GM12875 (cell line): Measurements from ENCODE around the gene OVAAL.
A peak's percentile ranks its signal among the peaks of the same experiment; 100 is the strongest.

Source experiments
- H3K4me3 ChIP-seq: one replicate; pipeline ENCODE4 v1.5.1; 2011; ENCODE audit warnings: low read depth, low read length, control low read depth
- CTCF ChIP-seq: IDR thresholded peaks from 2 replicates; pipeline ENCODE4 v1.5.1; 2011; ENCODE audit warnings: low read depth, mild to moderate bottlenecking, control low read depth, inconsistent platforms, low read length, moderate library complexity, borderline replicate concordance; ENCODE audit not compliant: insufficient read depth

The OVAAL gene

GRCh38 chr1:180530501-180530900, 28.3 kb upstream of the OVAAL start:
- no peak for TF ChIP-seq CTCF

GRCh38 chr1:180532854-180533253, 25.9 kb upstream of the OVAAL start:
- H3K4me3 ChIP-seq: no peak overlapping the region
- TF ChIP-seq CTCF: no peak

More at GRCh38 chr1:180530501-180530900, 28.3 kb upstream of the OVAAL start:
- no peak overlapping the region for H3K4me3 ChIP-seq

GRCh38 chr1:180533266-180533987, 25.3 kb upstream of the OVAAL start:
- H3K4me3 ChIP-seq: no peak overlapping the region
- peak; percentile 80 for TF ChIP-seq CTCF

GRCh38 chr1:180534214-180534613, 24.6 kb upstream of the OVAAL start:
- no peak overlapping the region for H3K4me3 ChIP-seq
- no peak for TF ChIP-seq CTCF

GRCh38 chr1:180535418-180535999, 23.3 kb upstream of the OVAAL start:
- H3K4me3 ChIP-seq: no peak overlapping the region
- no peak for TF ChIP-seq CTCF

- TF ChIP-seq CTCF: no peak
- no peak overlapping the region for H3K4me3 ChIP-seq
Measured at GRCh38 chr1:180536821-180537372, 21.9 kb upstream of the OVAAL start.

- no peak for TF ChIP-seq CTCF
- H3K4me3 ChIP-seq: no peak overlapping the region
Measured at GRCh38 chr1:180539136-180539535, 19.6 kb upstream of the OVAAL start.
